Tibial nerve (tissue), 4 donors: ENCODE results near the gene PDCD2L. TPM values are rescaled to one million over a fixed set of nuclear protein-coding genes. Genes with fewer than 3 reads are reported as not detected.
"Not testable (repeated sequence)": the region's sequence is repeated elsewhere in the genome, so short reads cannot be mapped to it uniquely, and the experiment has no call there.

ENCODE experiments used
- DNase-seq, 2 donors: peaks; one replicate each; pipeline ENCODE4 v3.0.0-alpha.2; 2019; ENCODE audit warnings: low spot score in 2 of 2
- H3K27ac ChIP-seq, 4 donors: fragments of 200-600 bp; sonication (generic) in 3 of 4; one replicate each; pipeline ENCODE4 v1.5.1; 2017 to 2019; ENCODE audit warnings: mild to moderate bottlenecking in 1 of 4
- H3K27me3 ChIP-seq, 2 donors: fragments of 200-600 bp; sonication (generic) in 1 of 2; one replicate each; pipeline versions ENCODE4 v1.5.1 to v1.6.0; 2017 to 2019
- H3K36me3 ChIP-seq, 3 donors: fragments of 200-600 bp; sonication (generic); one replicate each; pipeline ENCODE4 v1.5.1; 2018 to 2019
- H3K4me1 ChIP-seq, 4 donors: fragments of 200-600 bp; sonication (generic) in 3 of 4; one replicate each; pipeline ENCODE4 v1.5.1; 2017 to 2019
- H3K4me3 ChIP-seq, 4 donors: fragments of 200-600 bp; sonication (generic) in 3 of 4; one replicate each; pipeline ENCODE4 v1.5.1; 2017 to 2019; ENCODE audit warnings: mild to moderate bottlenecking in 1 of 4, moderate library complexity in 1 of 4
- H3K9me3 ChIP-seq, 4 donors: fragments of 200-600 bp; sonication (generic) in 3 of 4; one replicate each; pipeline ENCODE4 v1.5.1; 2017 to 2019
- EP300 ChIP-seq, 2 donors: sonication (generic); formaldehyde crosslinking; IDR thresholded peaks; one replicate each; pipeline ENCODE4 v1.6.1; 2017; ENCODE audit warnings: antibody characterized with exemption in 2 of 2, mild to moderate bottlenecking in 1 of 2
- POLR2A ChIP-seq, 2 donors: fragments of 450-650 bp; IDR thresholded peaks; one replicate each; pipeline ENCODE4 v1.6.1; 2017; ENCODE audit warnings: antibody characterized with exemption in 2 of 2, mild to moderate bottlenecking in 2 of 2, moderate library complexity in 2 of 2
- WGBS, 2 donors: methylation state at CpG; one replicate each; pipeline ENCODE4 v1.1.5; 2018; 5-methylcytosine and 5-hydroxymethylcytosine counted together
- total RNA-seq, 4 donors: library from RNA; depleted of rRNA; stranded (reverse); fragments of >200 nt; gene quantifications; one replicate each; pipeline ENCODE4 v1.1.0, GENCODE V29; 2016
- TF ChIP-seq, protein P1 (sequence below), 5 experiments: fragments of 200-600 bp in 3 of 5; fragments of 450-650 bp in 2 of 5; sonication (generic) in 3 of 5; IDR thresholded peaks; one replicate each; pipeline ENCODE4 v1.5.1; 2016 to 2019; ENCODE audit warnings: antibody characterized with exemption in 5 of 5, mild to moderate bottlenecking in 3 of 5, moderate library complexity in 2 of 5

Gene PDCD2L
- total RNA-seq, 4 donors from 2014 or later, result 9.8 to 16.2 (median 12.2) TPM

DNA sequence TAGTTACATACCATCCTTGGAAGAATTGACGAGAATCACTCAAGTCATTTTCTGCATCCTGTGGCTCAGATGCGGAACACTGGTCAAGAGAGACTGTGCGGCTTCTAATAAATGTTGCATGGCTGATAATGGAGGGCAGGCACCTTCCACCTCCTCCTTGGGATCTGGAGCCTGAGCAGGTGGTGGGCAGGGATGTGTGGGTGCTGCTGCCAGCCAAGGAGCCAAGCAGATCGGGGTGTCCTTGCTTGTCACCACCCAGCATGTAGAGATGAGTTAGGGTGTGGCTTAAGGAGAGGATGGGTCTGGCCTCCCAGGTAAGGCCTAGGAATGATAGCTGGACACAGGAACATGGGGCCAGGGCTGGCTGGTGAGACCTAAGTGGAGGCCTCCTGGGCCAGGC, 21.7 kb upstream of the PDCD2L start:
- no peaks in the 10 kb centered on the region for H3K9me3 ChIP-seq
- DNase-seq, result no peak
- no peak overlapping the region for H3K4me3 ChIP-seq
- no peaks in the 10 kb centered on the region for H3K27me3 ChIP-seq
- 93 to 97% methylated on average over 4 of the region's 4 CpGs for WGBS, 2 donors
- H3K4me1 ChIP-seq, result no peaks in the 10 kb centered on the region
- no peak overlapping the region for H3K27ac ChIP-seq
- H3K36me3 ChIP-seq, result peaks cover 7 to 99% (median 37%) of the 10 kb centered on the region in 3 donors
- TF ChIP-seq, protein P1, sequence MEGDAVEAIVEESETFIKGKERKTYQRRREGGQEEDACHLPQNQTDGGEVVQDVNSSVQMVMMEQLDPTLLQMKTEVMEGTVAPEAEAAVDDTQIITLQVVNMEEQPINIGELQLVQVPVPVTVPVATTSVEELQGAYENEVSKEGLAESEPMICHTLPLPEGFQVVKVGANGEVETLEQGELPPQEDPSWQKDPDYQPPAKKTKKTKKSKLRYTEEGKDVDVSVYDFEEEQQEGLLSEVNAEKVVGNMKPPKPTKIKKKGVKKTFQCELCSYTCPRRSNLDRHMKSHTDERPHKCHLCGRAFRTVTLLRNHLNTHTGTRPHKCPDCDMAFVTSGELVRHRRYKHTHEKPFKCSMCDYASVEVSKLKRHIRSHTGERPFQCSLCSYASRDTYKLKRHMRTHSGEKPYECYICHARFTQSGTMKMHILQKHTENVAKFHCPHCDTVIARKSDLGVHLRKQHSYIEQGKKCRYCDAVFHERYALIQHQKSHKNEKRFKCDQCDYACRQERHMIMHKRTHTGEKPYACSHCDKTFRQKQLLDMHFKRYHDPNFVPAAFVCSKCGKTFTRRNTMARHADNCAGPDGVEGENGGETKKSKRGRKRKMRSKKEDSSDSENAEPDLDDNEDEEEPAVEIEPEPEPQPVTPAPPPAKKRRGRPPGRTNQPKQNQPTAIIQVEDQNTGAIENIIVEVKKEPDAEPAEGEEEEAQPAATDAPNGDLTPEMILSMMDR (IDR thresholded peaks at IDR 0.05), result no peak
- TF ChIP-seq EP300 (IDR thresholded peaks at IDR 0.05), result no peak
- no peak for TF ChIP-seq POLR2A (IDR thresholded peaks at IDR 0.05)

DNA sequence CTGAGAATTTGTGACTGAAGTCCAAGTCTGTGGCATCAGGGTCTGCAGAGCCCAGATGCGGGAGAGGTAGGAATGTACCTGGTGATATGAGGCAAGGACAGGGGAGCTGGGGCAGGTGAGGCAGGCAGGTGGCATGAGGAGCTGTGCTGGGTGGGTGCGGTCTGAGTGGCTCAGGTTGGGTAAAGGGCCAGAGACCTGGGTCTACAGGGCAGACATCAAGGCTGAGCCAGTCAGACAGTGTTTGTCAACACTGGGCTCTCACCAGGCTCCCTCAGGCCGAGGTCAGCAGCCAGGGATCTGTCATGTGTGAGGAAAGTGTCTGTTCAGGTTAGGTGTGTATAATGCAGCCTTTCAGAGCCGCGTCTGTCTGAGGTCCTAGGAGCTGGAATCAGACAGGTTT, 20.6 kb upstream of the PDCD2L start:
- H3K27me3 ChIP-seq, result no peaks in the 10 kb centered on the region
- DNase-seq, result no peak
- H3K4me3 ChIP-seq, result no peak overlapping the region
- WGBS, 2 donors, result 97 to 100% methylated on average over 5 of the region's 5 CpGs
- no peaks in the 10 kb centered on the region for H3K9me3 ChIP-seq
- H3K4me1 ChIP-seq, result no peaks in the 10 kb centered on the region
- H3K36me3 ChIP-seq, result peaks cover 4 to 99% (median 37%) of the 10 kb centered on the region in 3 donors
- H3K27ac ChIP-seq, result no peak overlapping the region
- TF ChIP-seq, protein P1 (IDR thresholded peaks at IDR 0.05), result no peak
- no peak for TF ChIP-seq EP300 (IDR thresholded peaks at IDR 0.05)
- TF ChIP-seq POLR2A (IDR thresholded peaks at IDR 0.05), result no peak

DNA sequence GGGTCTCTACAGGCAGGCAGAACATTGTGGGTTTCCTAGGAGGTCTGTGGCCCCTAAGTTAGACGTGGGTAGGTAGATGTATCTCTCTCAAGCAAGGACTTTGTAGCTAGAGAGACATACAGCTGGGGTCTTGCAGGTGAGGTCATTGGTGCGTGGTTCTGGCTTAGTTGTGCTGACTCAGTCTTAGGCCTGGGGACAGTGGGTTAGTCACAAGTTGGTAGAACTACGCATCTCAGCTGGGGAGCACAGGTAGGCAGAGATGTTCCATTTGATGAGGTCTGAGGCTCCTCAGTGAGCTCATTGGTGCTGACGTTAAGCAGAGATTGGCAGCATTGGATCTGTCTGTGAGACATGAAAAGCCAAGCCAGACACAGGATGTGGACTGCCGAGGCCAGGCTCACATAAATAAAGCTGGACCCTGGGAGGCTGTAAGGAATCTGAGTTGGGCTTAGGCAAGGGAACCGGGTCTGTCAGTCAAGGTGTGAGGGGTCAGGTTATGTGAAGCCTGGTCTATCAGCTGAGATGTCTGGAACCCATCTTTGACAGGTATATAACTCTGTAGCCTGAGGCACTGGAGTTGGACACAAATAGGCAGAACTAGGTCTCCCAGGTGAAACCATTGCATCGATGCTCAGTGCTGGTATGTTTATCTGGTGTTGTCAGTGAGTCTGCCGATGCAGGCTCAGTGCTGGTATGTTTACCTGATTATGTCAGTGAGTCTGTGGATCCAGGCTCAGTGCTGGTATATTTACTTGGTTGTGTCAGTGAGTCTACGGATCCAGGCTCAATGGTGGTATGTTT, 17.4 kb upstream of the PDCD2L start:
- Histone ChIP-seq H3K27ac (no peak overlapping the region), H3K27me3 (no peaks in the 10 kb centered on the region), H3K9me3 (no peaks in the 10 kb centered on the region), H3K4me3 (no peak overlapping the region), H3K4me1 (no peaks in the 10 kb centered on the region), H3K36me3 (peaks cover 0 to 98% (median 23%) of the 10 kb centered on the region in 3 donors)
- 86 to 91% methylated on average over 9 of the region's 9 CpGs for WGBS, 2 donors
- TF ChIP-seq POLR2A (IDR thresholded peaks at IDR 0.05) (no peak), EP300 (IDR thresholded peaks at IDR 0.05) (no peak)
- TF ChIP-seq, protein P1 (IDR thresholded peaks at IDR 0.05), result no peak
- no peak for DNase-seq

DNA sequence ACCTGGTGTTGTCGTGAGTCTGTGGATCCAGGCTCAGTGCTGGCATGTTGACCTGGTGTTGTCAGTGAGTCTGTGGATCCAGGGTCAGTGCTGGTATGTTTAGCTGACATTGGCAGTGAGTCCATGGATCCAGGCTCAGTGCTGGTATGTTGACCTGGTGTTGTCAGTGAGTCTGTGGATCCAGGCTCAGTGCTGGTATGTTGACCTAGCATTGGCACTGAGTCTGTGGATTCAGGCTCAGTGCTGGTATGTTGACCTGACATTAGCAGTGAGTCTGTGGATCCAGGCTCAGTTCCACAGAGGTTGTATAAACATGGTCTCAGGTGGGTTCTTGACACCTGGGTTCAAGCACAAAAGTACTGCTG, 16.8 kb upstream of the PDCD2L start:
- no peak for TF ChIP-seq POLR2A (IDR thresholded peaks at IDR 0.05)
- TF ChIP-seq, protein P1 (IDR thresholded peaks at IDR 0.05), result no peak
- TF ChIP-seq EP300 (IDR thresholded peaks at IDR 0.05), result no peak

DNA sequence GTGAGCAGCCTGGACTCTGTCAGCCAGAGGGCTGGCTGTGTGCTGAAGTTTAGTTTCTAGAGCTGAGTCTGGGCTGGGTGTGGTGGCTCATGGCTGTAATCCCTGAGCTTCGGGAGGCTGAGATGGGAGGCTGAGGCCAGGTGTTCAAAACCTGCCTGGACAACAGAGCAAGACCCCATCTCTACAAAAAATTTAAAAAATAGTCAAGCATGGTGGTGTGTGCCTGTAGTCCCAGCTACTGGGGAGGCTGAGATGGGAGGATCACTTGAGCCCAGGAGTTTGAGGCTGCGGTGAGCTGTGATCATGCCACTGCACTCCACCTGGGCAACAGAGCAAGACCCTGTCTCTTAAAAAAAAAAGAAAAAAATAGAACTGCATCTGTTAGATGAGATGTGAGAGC, 15.5 kb upstream of the PDCD2L start:
- H3K27me3 ChIP-seq, H3K27ac ChIP-seq, H3K9me3 ChIP-seq, H3K4me1 ChIP-seq, H3K4me3 ChIP-seq, DNase-seq: not testable (repeated sequence)
- WGBS, 2 donors, result 97% methylated on average over 2 of the region's 2 CpGs
- H3K36me3 ChIP-seq, result peaks cover 0 to 98% (median 8%) of the 10 kb centered on the region in 3 donors

More for the DNA sequence above, 16.8 kb upstream of the PDCD2L start:
- H3K27ac ChIP-seq, result no peak overlapping the region
- DNase-seq, result no peak
- H3K4me1 ChIP-seq, result no peaks in the 10 kb centered on the region
- WGBS, 2 donors, result 100% methylated on average over 1 of the region's 1 CpG
- no peaks in the 10 kb centered on the region for H3K27me3 ChIP-seq
- H3K4me3 ChIP-seq, result no peak overlapping the region
- no peaks in the 10 kb centered on the region for H3K9me3 ChIP-seq
- H3K36me3 ChIP-seq, result peaks cover 0 to 98% (median 17%) of the 10 kb centered on the region in 3 donors
